Activated CD8-positive, alpha-beta T cell treated with anti-CD3 and anti-CD28 coated beads, Interleukin-2, amount 10 ng/mL, durations not matched to agents 7 days and 5 days (primary cell): ENCODE data around the gene MUSTN1. TPM values are rescaled to one million over a fixed set of nuclear protein-coding genes. Genes with fewer than 3 reads are reported as not detected.

Experiments used
- ATAC-seq: fragments of 150-1000 bp; cut with Tn5 transposase; one replicate; pipeline ENCODE4 v1.10.0; 2021; ENCODE audit warnings: moderate library complexity
- CTCF ChIA-PET: fragments of 350-600 bp; sonication (Branson Sonifier 250); formaldehyde crosslinking; loops from one replicate; lab custom pipeline; 2021; ENCODE audit warnings: antibody characterized with exemption; lab: Charles Lee
- POLR2A ChIA-PET: fragments of 350-600 bp; sonication (Branson Sonifier 250); formaldehyde crosslinking; loops from one replicate; lab custom pipeline; 2021; ENCODE audit warnings: antibody characterized with exemption; lab: Charles Lee
- DNase-seq: peaks from one replicate; pipeline ENCODE4 v3.0.0-alpha.2; 2020
- H3K27ac Mint-ChIP-seq: one replicate; pipeline ENCODE4 v1.8.0; 2021; ENCODE audit warnings: mild to moderate bottlenecking, mixed read lengths
- H3K27me3 Mint-ChIP-seq: one replicate; pipeline ENCODE4 v1.8.0; 2021; ENCODE audit warnings: low read depth, mixed read lengths
- H3K36me3 Mint-ChIP-seq: one replicate; pipeline ENCODE4 v1.8.0; 2021; ENCODE audit warnings: low read depth, mixed read lengths
- H3K4me1 Mint-ChIP-seq: one replicate; pipeline ENCODE4 v1.8.0; 2021; ENCODE audit warnings: low read depth, mixed read lengths
- H3K4me3 Mint-ChIP-seq: one replicate; pipeline ENCODE4 v1.8.0; 2021; ENCODE audit warnings: mild to moderate bottlenecking, mixed read lengths
- H3K9me3 Mint-ChIP-seq: one replicate; pipeline ENCODE4 v1.8.0; 2022; ENCODE audit warnings: mixed read lengths; ENCODE audit not compliant: insufficient read depth
- total RNA-seq, 2 experiments: library from RNA; stranded (reverse); gene quantifications; one replicate each; pipeline ENCODE4 v1.2.3, GENCODE V29; 2021

MUSTN1 gene
- total RNA-seq, 2 experiments from 2014 or later = 1.5 TPM

GRCh38 chr3:52851348-52851747, 16.5 kb upstream of the MUSTN1 start:
- peaks cover 7% of the 10 kb centered on the region for H3K36me3 Mint-ChIP-seq
- H3K4me1 Mint-ChIP-seq = peaks cover 5% of the 10 kb centered on the region
- no peak overlapping the region for H3K4me3 Mint-ChIP-seq
- peak; percentile 32 for DNase-seq
- no peaks in the 10 kb centered on the region for H3K9me3 Mint-ChIP-seq
- no peak overlapping the region for H3K27ac Mint-ChIP-seq
- peak; percentile 54 for ATAC-seq
- H3K27me3 Mint-ChIP-seq = no peaks in the 10 kb centered on the region
- ChIA-PET CTCF (interaction anchor here (0.8 to 2.0 kb wide), 9 partner anchors 13 to 259 kb away, joined by 3 to 8 read pairs (median 3); no protein-coding TSS in a partner anchor), POLR2A (no interaction called here)

- no peak for DNase-seq
- peaks cover 9% of the 10 kb centered on the region for H3K4me1 Mint-ChIP-seq
- H3K9me3 Mint-ChIP-seq = no peaks in the 10 kb centered on the region
- CTCF ChIA-PET = interaction anchor here (1.2 to 2.0 kb wide), 4 partner anchors 11 to 261 kb away, joined by 3 to 8 read pairs (median 6); no protein-coding TSS in a partner anchor
- H3K36me3 Mint-ChIP-seq = peaks cover 7% of the 10 kb centered on the region
- POLR2A ChIA-PET = interaction anchor here (1.3 kb wide), 1 partner anchor 11 kb away, joined by 4 read pairs; no protein-coding TSS in a partner anchor
- H3K4me3 Mint-ChIP-seq = no peak overlapping the region
- no peak for ATAC-seq
- H3K27ac Mint-ChIP-seq = no peak overlapping the region
- H3K27me3 Mint-ChIP-seq = no peaks in the 10 kb centered on the region
Measured at GRCh38 chr3:52849656-52850055, 14.8 kb upstream of the MUSTN1 start.

- H3K4me3 Mint-ChIP-seq = no peak overlapping the region
- no peak overlapping the region for H3K27ac Mint-ChIP-seq
- H3K4me1 Mint-ChIP-seq = peaks cover 9% of the 10 kb centered on the region
- no peak for DNase-seq
- no peaks in the 10 kb centered on the region for H3K9me3 Mint-ChIP-seq
- ChIA-PET CTCF (interaction anchor here (0.9 to 1.5 kb wide), 5 partner anchors 10 to 262 kb away, joined by 3 to 8 read pairs (median 4); no protein-coding TSS in a partner anchor), POLR2A (interaction anchor here (0.6 to 1.3 kb wide), 2 partner anchors 10 to 33 kb away, joined by 3 to 4 read pairs; no protein-coding TSS in a partner anchor)
- peaks cover 7% of the 10 kb centered on the region for H3K36me3 Mint-ChIP-seq
- ATAC-seq = no peak
- no peaks in the 10 kb centered on the region for H3K27me3 Mint-ChIP-seq
Measured at GRCh38 chr3:52848617-52849016, 13.8 kb upstream of the MUSTN1 start.

- DNase-seq = no peak
Measured at GRCh38 chr3:52847726-52848125, 12.9 kb upstream of the MUSTN1 start.

GRCh38 chr3:52847241-52847640, 12.4 kb upstream of the MUSTN1 start:
- CTCF ChIA-PET = interaction anchor here (2.2 kb wide), 1 partner anchor 10 kb away, joined by 5 read pairs; no protein-coding TSS in a partner anchor
- no peak overlapping the region for H3K27ac Mint-ChIP-seq
- peaks cover 9% of the 10 kb centered on the region for H3K4me1 Mint-ChIP-seq
- no peaks in the 10 kb centered on the region for H3K27me3 Mint-ChIP-seq
- H3K9me3 Mint-ChIP-seq = no peaks in the 10 kb centered on the region
- no peak overlapping the region for H3K4me3 Mint-ChIP-seq
- peaks cover 9% of the 10 kb centered on the region for H3K36me3 Mint-ChIP-seq
- DNase-seq (no peak), ATAC-seq (no peak)
- POLR2A ChIA-PET = interaction anchor here (0.6 kb wide), 1 partner anchor 50 kb away, joined by 3 read pairs; no protein-coding TSS in a partner anchor

More at GRCh38 chr3:52847726-52848125, 12.9 kb upstream of the MUSTN1 start:
- H3K27ac Mint-ChIP-seq = no peak overlapping the region
- H3K36me3 Mint-ChIP-seq = peaks cover 9% of the 10 kb centered on the region
- peaks cover 9% of the 10 kb centered on the region for H3K4me1 Mint-ChIP-seq
- H3K27me3 Mint-ChIP-seq = no peaks in the 10 kb centered on the region
- ATAC-seq = no peak
- no peak overlapping the region for H3K4me3 Mint-ChIP-seq
- H3K9me3 Mint-ChIP-seq = no peaks in the 10 kb centered on the region
- POLR2A ChIA-PET = no interaction called here
- CTCF ChIA-PET = interaction anchor here (1.4 to 1.5 kb wide), 2 partner anchors 9 to 27 kb away, joined by 4 to 8 read pairs; no protein-coding TSS in a partner anchor

- DNase-seq (no peak), ATAC-seq (no peak)
- ChIA-PET POLR2A (no interaction called here), CTCF (interaction anchor here (0.6 to 2.2 kb wide), 8 partner anchors 9 to 140 kb away, joined by 3 to 5 read pairs (median 3); no protein-coding TSS in a partner anchor)
- Mint-ChIP-seq H3K27ac (no peak overlapping the region), H3K27me3 (no peaks in the 10 kb centered on the region), H3K36me3 (peaks cover 4% of the 10 kb centered on the region), H3K9me3 (no peaks in the 10 kb centered on the region), H3K4me1 (peaks cover 9% of the 10 kb centered on the region), H3K4me3 (no peak overlapping the region)
Measured at GRCh38 chr3:52846432-52846965, 11.7 kb upstream of the MUSTN1 start.

- ChIA-PET CTCF (interaction anchor here (0.7 to 2.2 kb wide), 12 partner anchors 9 to 264 kb away, joined by 3 to 6 read pairs (median 3); no protein-coding TSS in a partner anchor), POLR2A (no interaction called here)
- Mint-ChIP-seq H3K4me3 (no peak overlapping the region), H3K27me3 (no peaks in the 10 kb centered on the region), H3K9me3 (no peaks in the 10 kb centered on the region), H3K36me3 (peaks cover 7% of the 10 kb centered on the region), H3K4me1 (peaks cover 9% of the 10 kb centered on the region), H3K27ac (no peak overlapping the region)
- ATAC-seq = no peak
- no peak for DNase-seq
Measured at GRCh38 chr3:52845691-52846431, 11.0 kb upstream of the MUSTN1 start.

- Mint-ChIP-seq H3K4me1 (peaks cover 9% of the 10 kb centered on the region), H3K27ac (no peak overlapping the region), H3K9me3 (no peaks in the 10 kb centered on the region), H3K36me3 (peaks cover 13% of the 10 kb centered on the region), H3K27me3 (no peaks in the 10 kb centered on the region), H3K4me3 (no peak overlapping the region)
- ATAC-seq (no peak), DNase-seq (no peak)
- CTCF ChIA-PET = interaction anchor here (0.7 to 2.2 kb wide), 9 partner anchors 8 to 265 kb away, joined by 3 to 6 read pairs (median 3); no protein-coding TSS in a partner anchor
- POLR2A ChIA-PET = no interaction called here
Measured at GRCh38 chr3:52845157-52845556, 10.3 kb upstream of the MUSTN1 start.

GRCh38 chr3:52844290-52844975, 9.6 kb upstream of the MUSTN1 start:
- Mint-ChIP-seq H3K4me3 (no peak overlapping the region), H3K9me3 (no peaks in the 10 kb centered on the region), H3K4me1 (peaks cover 13% of the 10 kb centered on the region), H3K27me3 (no peaks in the 10 kb centered on the region), H3K36me3 (peaks cover 15% of the 10 kb centered on the region), H3K27ac (no peak overlapping the region)
- no peak for ATAC-seq
- no peak for DNase-seq
- POLR2A ChIA-PET = no interaction called here
- CTCF ChIA-PET = interaction anchor here (0.7 kb wide), 1 partner anchor 31 kb away, joined by 3 read pairs; no protein-coding TSS in a partner anchor

- Mint-ChIP-seq H3K27ac (no peak overlapping the region), H3K9me3 (no peaks in the 10 kb centered on the region), H3K4me3 (no peak overlapping the region), H3K4me1 (peaks cover 18% of the 10 kb centered on the region), H3K27me3 (no peaks in the 10 kb centered on the region), H3K36me3 (peaks cover 15% of the 10 kb centered on the region)
- DNase-seq = no peak
- ChIA-PET CTCF (interaction anchor here (0.7 kb wide), 1 partner anchor 32 kb away, joined by 3 read pairs; no protein-coding TSS in a partner anchor), POLR2A (no interaction called here)
- no peak for ATAC-seq
Measured at GRCh38 chr3:52843881-52844280, 9.1 kb upstream of the MUSTN1 start.
